Measurements from ENCODE around the gene KCNE3. TPM values are rescaled to one million over a fixed set of nuclear protein-coding genes. Genes with fewer than 3 reads are reported as not detected.

The KCNE3 gene
- total and polyA plus RNA-seq, 2 experiments from 2014 or later: 2.3 to 10.6 TPM

GRCh38 chr11:74417379-74417804 lies 50.0 kb downstream of the KCNE3 start:
- ATAC-seq: peak; percentile 36; the same call in 2 of the 3 replicates
- H3K4me3 Mint-ChIP-seq: no peak overlapping the region
- no peaks in the 10 kb centered on the region for H3F3A ChIP-seq (replicated peaks; ENCODE audit: low read depth)

More at GRCh38 chr11:74417379-74417804, 50.0 kb downstream of the KCNE3 start:
- Histone ChIP-seq H3K79me2 (replicated peaks; ENCODE audit: insufficient read depth) (no peaks in the 10 kb centered on the region), H3K9me2 (ENCODE audit: insufficient read depth) (no peaks in the 10 kb centered on the region), H3K4me2 (no peak overlapping the region), H3K27ac (ENCODE audit: low read depth) (no peak overlapping the region), H3K4me3 (no peak overlapping the region), H4K20me1 (replicated peaks; ENCODE audit: insufficient read depth) (no peaks in the 10 kb centered on the region; the same call in 1 of the 2 replicates), H2AFZ (no peak overlapping the region), H3K27me3 (ENCODE audit: insufficient read depth) (no peaks in the 10 kb centered on the region), H3K4me1 (ENCODE audit: insufficient read depth) (0 out of 2 replicates have a peak, but pooled peaks cover 5% of the 10 kb centered on the region), H3K36me3 (ENCODE audit: insufficient read depth) (no peaks in the 10 kb centered on the region)
- peaks cover 9% of the 10 kb centered on the region for H3K27me3 Mint-ChIP-seq (ENCODE audit: insufficient read depth, low read depth, poor library complexity)
- peak; percentile 44 for DNase-seq (ENCODE audit: low spot score)
- H3K27ac Mint-ChIP-seq: peak overlapping the region; percentile 5; the same call in 1 of the 2 replicates
- H3K4me1 Mint-ChIP-seq: peaks cover 11% of the 10 kb centered on the region; the same call in 2 of the 3 replicates
- H3K9me3 Mint-ChIP-seq: no peaks in the 10 kb centered on the region
- H3K36me3 Mint-ChIP-seq (ENCODE audit: low read depth): no peaks in the 10 kb centered on the region
- TF ChIP-seq STAT1 (IDR thresholded peaks at IDR 0.05; ENCODE audit: unreplicated experiment): no peak
- no peak for TF ChIP-seq CTCF (conservative IDR thresholded peaks at IDR 0.05; ENCODE audit: low read depth in 2 of 2)
- TF ChIP-seq, protein P1, sequence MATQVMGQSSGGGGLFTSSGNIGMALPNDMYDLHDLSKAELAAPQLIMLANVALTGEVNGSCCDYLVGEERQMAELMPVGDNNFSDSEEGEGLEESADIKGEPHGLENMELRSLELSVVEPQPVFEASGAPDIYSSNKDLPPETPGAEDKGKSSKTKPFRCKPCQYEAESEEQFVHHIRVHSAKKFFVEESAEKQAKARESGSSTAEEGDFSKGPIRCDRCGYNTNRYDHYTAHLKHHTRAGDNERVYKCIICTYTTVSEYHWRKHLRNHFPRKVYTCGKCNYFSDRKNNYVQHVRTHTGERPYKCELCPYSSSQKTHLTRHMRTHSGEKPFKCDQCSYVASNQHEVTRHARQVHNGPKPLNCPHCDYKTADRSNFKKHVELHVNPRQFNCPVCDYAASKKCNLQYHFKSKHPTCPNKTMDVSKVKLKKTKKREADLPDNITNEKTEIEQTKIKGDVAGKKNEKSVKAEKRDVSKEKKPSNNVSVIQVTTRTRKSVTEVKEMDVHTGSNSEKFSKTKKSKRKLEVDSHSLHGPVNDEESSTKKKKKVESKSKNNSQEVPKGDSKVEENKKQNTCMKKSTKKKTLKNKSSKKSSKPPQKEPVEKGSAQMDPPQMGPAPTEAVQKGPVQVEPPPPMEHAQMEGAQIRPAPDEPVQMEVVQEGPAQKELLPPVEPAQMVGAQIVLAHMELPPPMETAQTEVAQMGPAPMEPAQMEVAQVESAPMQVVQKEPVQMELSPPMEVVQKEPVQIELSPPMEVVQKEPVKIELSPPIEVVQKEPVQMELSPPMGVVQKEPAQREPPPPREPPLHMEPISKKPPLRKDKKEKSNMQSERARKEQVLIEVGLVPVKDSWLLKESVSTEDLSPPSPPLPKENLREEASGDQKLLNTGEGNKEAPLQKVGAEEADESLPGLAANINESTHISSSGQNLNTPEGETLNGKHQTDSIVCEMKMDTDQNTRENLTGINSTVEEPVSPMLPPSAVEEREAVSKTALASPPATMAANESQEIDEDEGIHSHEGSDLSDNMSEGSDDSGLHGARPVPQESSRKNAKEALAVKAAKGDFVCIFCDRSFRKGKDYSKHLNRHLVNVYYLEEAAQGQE (IDR thresholded peaks at IDR 0.05; ENCODE audit: unreplicated experiment): no peak
- no peak for TF ChIP-seq CREB1 (CRISPR knock-in tag; IDR thresholded peaks at IDR 0.05; ENCODE audit: low read depth)
- no peak for TF ChIP-seq ZNF114 (CRISPR knock-in tag; IDR thresholded peaks at IDR 0.05)
- TF ChIP-seq ZNF331 (CRISPR knock-in tag; IDR thresholded peaks at IDR 0.05; ENCODE audit: low read depth): no peak
- no peak for TF ChIP-seq NANOG (IDR thresholded peaks at IDR 0.05; ENCODE audit: borderline replicate concordance)
- no peak for TF ChIP-seq EZH2 (IDR thresholded peaks at IDR 0.05; ENCODE audit: low read depth, unreplicated experiment)
- TF ChIP-seq, protein P2, sequence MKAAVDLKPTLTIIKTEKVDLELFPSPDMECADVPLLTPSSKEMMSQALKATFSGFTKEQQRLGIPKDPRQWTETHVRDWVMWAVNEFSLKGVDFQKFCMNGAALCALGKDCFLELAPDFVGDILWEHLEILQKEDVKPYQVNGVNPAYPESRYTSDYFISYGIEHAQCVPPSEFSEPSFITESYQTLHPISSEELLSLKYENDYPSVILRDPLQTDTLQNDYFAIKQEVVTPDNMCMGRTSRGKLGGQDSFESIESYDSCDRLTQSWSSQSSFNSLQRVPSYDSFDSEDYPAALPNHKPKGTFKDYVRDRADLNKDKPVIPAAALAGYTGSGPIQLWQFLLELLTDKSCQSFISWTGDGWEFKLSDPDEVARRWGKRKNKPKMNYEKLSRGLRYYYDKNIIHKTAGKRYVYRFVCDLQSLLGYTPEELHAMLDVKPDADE (IDR thresholded peaks at IDR 0.05): no peak
- TF ChIP-seq EZH2phosphoT487 (IDR thresholded peaks at IDR 0.05; ENCODE audit: unreplicated experiment): no peak
- TF ChIP-seq, protein P3, sequence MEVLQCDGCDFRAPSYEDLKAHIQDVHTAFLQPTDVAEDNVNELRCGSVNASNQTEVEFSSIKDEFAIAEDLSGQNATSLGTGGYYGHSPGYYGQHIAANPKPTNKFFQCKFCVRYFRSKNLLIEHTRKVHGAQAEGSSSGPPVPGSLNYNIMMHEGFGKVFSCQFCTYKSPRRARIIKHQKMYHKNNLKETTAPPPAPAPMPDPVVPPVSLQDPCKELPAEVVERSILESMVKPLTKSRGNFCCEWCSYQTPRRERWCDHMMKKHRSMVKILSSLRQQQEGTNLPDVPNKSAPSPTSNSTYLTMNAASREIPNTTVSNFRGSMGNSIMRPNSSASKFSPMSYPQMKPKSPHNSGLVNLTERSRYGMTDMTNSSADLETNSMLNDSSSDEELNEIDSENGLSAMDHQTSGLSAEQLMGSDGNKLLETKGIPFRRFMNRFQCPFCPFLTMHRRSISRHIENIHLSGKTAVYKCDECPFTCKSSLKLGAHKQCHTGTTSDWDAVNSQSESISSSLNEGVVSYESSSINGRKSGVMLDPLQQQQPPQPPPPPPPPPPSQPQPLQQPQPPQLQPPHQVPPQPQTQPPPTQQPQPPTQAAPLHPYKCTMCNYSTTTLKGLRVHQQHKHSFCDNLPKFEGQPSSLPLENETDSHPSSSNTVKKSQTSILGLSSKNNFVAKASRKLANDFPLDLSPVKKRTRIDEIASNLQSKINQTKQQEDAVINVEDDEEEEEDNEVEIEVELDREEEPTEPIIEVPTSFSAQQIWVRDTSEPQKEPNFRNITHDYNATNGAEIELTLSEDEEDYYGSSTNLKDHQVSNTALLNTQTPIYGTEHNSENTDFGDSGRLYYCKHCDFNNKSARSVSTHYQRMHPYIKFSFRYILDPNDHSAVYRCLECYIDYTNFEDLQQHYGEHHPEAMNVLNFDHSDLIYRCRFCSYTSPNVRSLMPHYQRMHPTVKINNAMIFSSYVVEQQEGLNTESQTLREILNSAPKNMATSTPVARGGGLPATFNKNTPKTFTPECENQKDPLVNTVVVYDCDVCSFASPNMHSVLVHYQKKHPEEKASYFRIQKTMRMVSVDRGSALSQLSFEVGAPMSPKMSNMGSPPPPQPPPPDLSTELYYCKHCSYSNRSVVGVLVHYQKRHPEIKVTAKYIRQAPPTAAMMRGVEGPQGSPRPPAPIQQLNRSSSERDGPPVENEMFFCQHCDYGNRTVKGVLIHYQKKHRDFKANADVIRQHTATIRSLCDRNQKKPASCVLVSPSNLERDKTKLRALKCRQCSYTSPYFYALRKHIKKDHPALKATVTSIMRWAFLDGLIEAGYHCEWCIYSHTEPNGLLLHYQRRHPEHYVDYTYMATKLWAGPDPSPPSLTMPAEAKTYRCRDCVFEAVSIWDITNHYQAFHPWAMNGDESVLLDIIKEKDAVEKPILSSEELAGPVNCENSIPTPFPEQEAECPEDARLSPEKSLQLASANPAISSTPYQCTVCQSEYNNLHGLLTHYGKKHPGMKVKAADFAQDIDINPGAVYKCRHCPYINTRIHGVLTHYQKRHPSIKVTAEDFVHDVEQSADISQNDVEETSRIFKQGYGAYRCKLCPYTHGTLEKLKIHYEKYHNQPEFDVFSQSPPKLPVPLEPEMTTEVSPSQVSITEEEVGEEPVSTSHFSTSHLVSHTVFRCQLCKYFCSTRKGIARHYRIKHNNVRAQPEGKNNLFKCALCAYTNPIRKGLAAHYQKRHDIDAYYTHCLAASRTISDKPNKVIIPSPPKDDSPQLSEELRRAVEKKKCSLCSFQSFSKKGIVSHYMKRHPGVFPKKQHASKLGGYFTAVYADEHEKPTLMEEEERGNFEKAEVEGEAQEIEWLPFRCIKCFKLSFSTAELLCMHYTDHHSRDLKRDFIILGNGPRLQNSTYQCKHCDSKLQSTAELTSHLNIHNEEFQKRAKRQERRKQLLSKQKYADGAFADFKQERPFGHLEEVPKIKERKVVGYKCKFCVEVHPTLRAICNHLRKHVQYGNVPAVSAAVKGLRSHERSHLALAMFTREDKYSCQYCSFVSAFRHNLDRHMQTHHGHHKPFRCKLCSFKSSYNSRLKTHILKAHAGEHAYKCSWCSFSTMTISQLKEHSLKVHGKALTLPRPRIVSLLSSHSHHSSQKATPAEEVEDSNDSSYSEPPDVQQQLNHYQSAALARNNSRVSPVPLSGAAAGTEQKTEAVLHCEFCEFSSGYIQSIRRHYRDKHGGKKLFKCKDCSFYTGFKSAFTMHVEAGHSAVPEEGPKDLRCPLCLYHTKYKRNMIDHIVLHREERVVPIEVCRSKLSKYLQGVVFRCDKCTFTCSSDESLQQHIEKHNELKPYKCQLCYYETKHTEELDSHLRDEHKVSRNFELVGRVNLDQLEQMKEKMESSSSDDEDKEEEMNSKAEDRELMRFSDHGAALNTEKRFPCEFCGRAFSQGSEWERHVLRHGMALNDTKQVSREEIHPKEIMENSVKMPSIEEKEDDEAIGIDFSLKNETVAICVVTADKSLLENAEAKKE (CRISPR knock-in tag; IDR thresholded peaks at IDR 0.05): no peak
- TF ChIP-seq POLR2AphosphoS5 (IDR thresholded peaks at IDR 0.05; ENCODE audit: low read depth): no peak
- TF ChIP-seq JUNB (IDR thresholded peaks at IDR 0.05; ENCODE audit: unreplicated experiment): no peak
